ENCODE measurements around the gene SUPV3L1. TPM values are rescaled to one million over a fixed set of nuclear protein-coding genes. Genes with fewer than 3 reads are reported as not detected.
A peak's percentile ranks its signal among the peaks of the same experiment; 100 is the strongest.

Gene SUPV3L1
- total RNA-seq, 3 donors from 2014 or later = 23.7 to 33.5 (median 27.5) TPM

- H3K4me1 ChIP-seq (ENCODE audit: low read depth) = peaks cover 35% of the 10 kb centered on the region
Measured at GRCh38 chr10:69225681-69226080, 45.6 kb downstream of the SUPV3L1 start.

GRCh38 chr10:69226919-69227450 lies 47.0 kb downstream of the SUPV3L1 start:
- no peak for TF ChIP-seq CTCF (IDR thresholded peaks at IDR 0.05)
- Histone ChIP-seq H3K36me3 (ENCODE audit: low read depth) (no peaks in the 10 kb centered on the region), H3K4me1 (ENCODE audit: low read depth) (peaks cover 29% of the 10 kb centered on the region), H3K9me3 (no peaks in the 10 kb centered on the region), H3K4me3 (no peak overlapping the region)
- ATAC-seq (no peak), DNase-seq (no peak)
- intact Hi-C loops (cut with DNase I, micrococcal nuclease) = no loop called here

More at GRCh38 chr10:69225681-69226080, 45.6 kb downstream of the SUPV3L1 start:
- H3K36me3 ChIP-seq (ENCODE audit: low read depth) = no peaks in the 10 kb centered on the region
- H3K9me3 ChIP-seq = no peaks in the 10 kb centered on the region
- no peak for DNase-seq
- H3K4me3 ChIP-seq = no peak overlapping the region
- no peak for TF ChIP-seq CTCF (IDR thresholded peaks at IDR 0.05)
- ATAC-seq = no peak
- intact Hi-C loops (cut with DNase I, micrococcal nuclease) = no loop called here

- DNase-seq (no peak), ATAC-seq (no peak)
- intact Hi-C loops (cut with DNase I, micrococcal nuclease) = no loop called here
- no peak for TF ChIP-seq CTCF (IDR thresholded peaks at IDR 0.05)
- H3K9me3 ChIP-seq = no peaks in the 10 kb centered on the region
- peaks cover 31% of the 10 kb centered on the region for H3K4me1 ChIP-seq (ENCODE audit: low read depth)
- no peaks in the 10 kb centered on the region for H3K36me3 ChIP-seq (ENCODE audit: low read depth)
- no peak overlapping the region for H3K4me3 ChIP-seq
Measured at GRCh38 chr10:69228151-69228550, 48.1 kb downstream of the SUPV3L1 start.

- Histone ChIP-seq H3K4me3 (no peak overlapping the region), H3K9me3 (no peaks in the 10 kb centered on the region), H3K36me3 (ENCODE audit: low read depth) (no peaks in the 10 kb centered on the region), H3K4me1 (ENCODE audit: low read depth) (peaks cover 30% of the 10 kb centered on the region)
- no peak for TF ChIP-seq CTCF (IDR thresholded peaks at IDR 0.05)
- DNase-seq (no peak), ATAC-seq (no peak)
- intact Hi-C loops (cut with DNase I, micrococcal nuclease) = no loop called here
Measured at GRCh38 chr10:69229616-69229916, 49.5 kb downstream of the SUPV3L1 start.

- intact Hi-C loops (cut with DNase I, micrococcal nuclease) = no loop called here
- H3K9me3 ChIP-seq = no peaks in the 10 kb centered on the region
- no peaks in the 10 kb centered on the region for H3K36me3 ChIP-seq (ENCODE audit: low read depth)
- H3K4me1 ChIP-seq (ENCODE audit: low read depth) = peaks cover 25% of the 10 kb centered on the region
- ATAC-seq (no peak), DNase-seq (no peak)
- no peak for TF ChIP-seq CTCF (IDR thresholded peaks at IDR 0.05)
- no peak overlapping the region for H3K4me3 ChIP-seq
Measured at GRCh38 chr10:69230128-69230527, 50.1 kb downstream of the SUPV3L1 start.

- H3K9me3 ChIP-seq = no peaks in the 10 kb centered on the region
- no peak overlapping the region for H3K4me3 ChIP-seq
- DNase-seq = no peak
- intact Hi-C loops (cut with DNase I, micrococcal nuclease) = no loop called here
- H3K4me1 ChIP-seq (ENCODE audit: low read depth) = peaks cover 22% of the 10 kb centered on the region
- TF ChIP-seq CTCF (IDR thresholded peaks at IDR 0.05) = no peak
- no peaks in the 10 kb centered on the region for H3K36me3 ChIP-seq (ENCODE audit: low read depth)
- peak; percentile 51 for ATAC-seq
Measured at GRCh38 chr10:69232252-69232651, 52.2 kb downstream of the SUPV3L1 start.
